H1 (cell line): ENCODE data around the gene SH3RF3.

Source experiments
- CTCF ChIP-seq, 3 experiments: IDR thresholded peaks; 1 replicate in 2 of 3; 2 replicates in 1 of 3; pipeline versions ENCODE4 v1.5.1 to v1.6.1; 2011; ENCODE audit warnings: low read length in 3 of 3, mild to moderate bottlenecking in 3 of 3, inconsistent platforms in 2 of 3, low read depth in 1 of 3, moderate library complexity in 1 of 3; ENCODE audit not compliant: insufficient read depth in 1 of 3; ENCODE audit errors: control extremely low read depth in 1 of 3
- E2F6 ChIP-seq: IDR thresholded peaks from 2 replicates; pipeline ENCODE4 v1.6.1; 2012; ENCODE audit warnings: inconsistent platforms
- JUN ChIP-seq: IDR thresholded peaks from 2 replicates; pipeline ENCODE4 v1.6.1; 2011; ENCODE audit warnings: low read depth, mild to moderate bottlenecking, improper control_type of control experiment, low read length
- KDM1A ChIP-seq: fragments of 200-600, 300-600 bp; sonication (generic); IDR thresholded peaks from 2 replicates; pipeline ENCODE4 v1.7.1; 2016; ENCODE audit warnings: mild to moderate bottlenecking, low read length, borderline replicate concordance

DNA sequence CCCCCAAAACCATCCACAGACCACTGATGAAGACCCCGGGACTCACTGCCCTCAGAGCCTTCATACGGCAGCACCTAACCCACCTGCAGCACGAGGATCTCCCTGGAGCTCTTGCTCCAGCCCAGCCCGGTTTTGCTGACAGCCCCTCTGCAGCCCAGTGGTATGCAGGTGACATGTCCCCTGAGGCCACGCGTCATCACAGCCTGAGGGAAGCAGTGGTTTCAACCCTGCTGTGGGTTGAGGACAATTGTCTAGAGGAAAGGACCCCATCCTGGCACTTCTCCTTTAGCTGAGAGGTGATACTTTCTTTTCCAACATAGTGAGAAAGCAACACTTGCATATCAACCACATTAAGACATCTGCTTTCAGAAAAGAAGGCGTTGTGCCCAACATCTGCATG lies 350.8 kb downstream of the SH3RF3 start:
- TF ChIP-seq CTCF (IDR thresholded peaks at IDR 0.05; ENCODE audit: control extremely low read depth in 1 of 3, insufficient read depth in 1 of 3, low read depth in 1 of 3, low read length in 3 of 3), result no peak
- TF ChIP-seq E2F6, result no peak
- TF ChIP-seq KDM1A, result no peak
- TF ChIP-seq JUN, result no peak
